H54 (cell line): ENCODE measurements around the gene RASGRP2.
"Not testable (repeated sequence)": the region's sequence is repeated elsewhere in the genome, so short reads cannot be mapped to it uniquely, and the experiment has no call there.

ENCODE experiments used
- DNase-seq: peaks from one replicate; pipeline ENCODE4 v3.0.0; 2011; ENCODE audit warnings: low spot score, mixed read lengths; ENCODE audit not compliant: insufficient read length
- FAIRE-seq: peaks from 3 replicates; lab custom pipeline; 2011; peaks lifted over from hg19 to GRCh38; lab: Jason Lieb, UNC
- POLR2A ChIP-seq: IDR thresholded peaks from 2 replicates; pipeline ENCODE4 v1.6.1; 2011; ENCODE audit warnings: low read depth, mild to moderate bottlenecking, low read length

RASGRP2 gene

GRCh38 chr11:64716473-64717267, 27.3 kb downstream of the RASGRP2 start:
- FAIRE-seq: no peak
- no peak for TF ChIP-seq POLR2A
- no peak for DNase-seq

- DNase-seq (no peak), FAIRE-seq (no peak)
- no peak for TF ChIP-seq POLR2A
These were observed 28.0 kb downstream of the RASGRP2 start for GRCh38 chr11:64715756-64716472.

GRCh38 chr11:64715110-64715509, 28.8 kb downstream of the RASGRP2 start:
- DNase-seq: no peak
- no peak for FAIRE-seq
- TF ChIP-seq POLR2A: no peak

GRCh38 chr11:64714666-64715065, 29.3 kb downstream of the RASGRP2 start:
- no peak for TF ChIP-seq POLR2A
- FAIRE-seq (no peak), DNase-seq (no peak)

GRCh38 chr11:64713781-64714363, 30.1 kb downstream of the RASGRP2 start:
- no peak for TF ChIP-seq POLR2A
- DNase-seq (no peak), FAIRE-seq (no peak)

- FAIRE-seq: no peak
- DNase-seq: no peak
These were observed 30.8 kb downstream of the RASGRP2 start for GRCh38 chr11:64713016-64713707.

GRCh38 chr11:64712430-64713015, 31.4 kb downstream of the RASGRP2 start:
- FAIRE-seq (no peak), DNase-seq (no peak)
- no peak for TF ChIP-seq POLR2A

More at GRCh38 chr11:64713016-64713707, 30.8 kb downstream of the RASGRP2 start:
- TF ChIP-seq POLR2A: no peak

- DNase-seq (no peak), FAIRE-seq (no peak)
- TF ChIP-seq POLR2A: no peak
These were observed 32.0 kb downstream of the RASGRP2 start for GRCh38 chr11:64711956-64712362.

- no peak for FAIRE-seq
- no peak for TF ChIP-seq POLR2A
- DNase-seq: no peak
These were observed 32.6 kb downstream of the RASGRP2 start for GRCh38 chr11:64711138-64711955.

- FAIRE-seq (no peak), DNase-seq (no peak)
- no peak for TF ChIP-seq POLR2A
These were observed 33.4 kb downstream of the RASGRP2 start for GRCh38 chr11:64710418-64711137.

GRCh38 chr11:64705501-64705900, 38.4 kb downstream of the RASGRP2 start:
- no peak for FAIRE-seq
- no peak for DNase-seq
- no peak for TF ChIP-seq POLR2A

- TF ChIP-seq POLR2A: no peak
- no peak for DNase-seq
- no peak for FAIRE-seq
These were observed 40.9 kb downstream of the RASGRP2 start for GRCh38 chr11:64703048-64703447.

GRCh38 chr11:64701956-64702355, 42.0 kb downstream of the RASGRP2 start:
- not testable (repeated sequence) for FAIRE-seq, DNase-seq
